SK-N-SH (cell line): Measurements from ENCODE around the gene ZSCAN16. TPM values are rescaled to one million over a fixed set of nuclear protein-coding genes. Genes with fewer than 3 reads are reported as not detected.

Source experiments
- CTCF ChIA-PET: fragments of 300-600, 350-600 bp; formaldehyde crosslinking; extraction: SDS; loops from one replicate; lab custom pipeline; 2021; lab: Yijun Ruan, JAX
- POLR2A ChIA-PET: fragments of 350-600 bp; sonication (Branson Sonifier 250); formaldehyde crosslinking; extraction: SDS; loops from one replicate; lab custom pipeline; 2020; ENCODE audit warnings: antibody characterized with exemption, inconsistent platforms; lab: Yijun Ruan, JAX
- DNase-seq: peaks from one replicate; pipeline ENCODE4 v3.0.0; 2012
- H2AFZ ChIP-seq: fragments of 200-600 bp; sonication (generic); 2 replicates; pipeline ENCODE4 v1.8.1; 2016; ENCODE audit warnings: antibody characterized with exemption, mild to moderate bottlenecking, low read depth
- H3F3A ChIP-seq: fragments of 200-600 bp; sonication (generic); replicated peaks from 2 replicates; pipeline ENCODE3; 2016; ENCODE audit warnings: antibody characterized with exemption, mild to moderate bottlenecking; ENCODE audit not compliant: insufficient read depth
- H3K27ac ChIP-seq, 2 experiments: fragments of 200-500 bp in 1 of 2; fragments of 200-600 bp in 1 of 2; sonication (Bioruptor generic) in 1 of 2; sonication (generic), shearing (Covaris generic) in 1 of 2; 2 replicates each; pipeline versions ENCODE4 v1.5.1 to v1.6.1; 2014 to 2016; ENCODE audit warnings: low read depth in 2 of 2, inconsistent platforms in 1 of 2, low read length in 1 of 2, mild to moderate bottlenecking in 1 of 2, mixed read lengths in 1 of 2
- H3K27me3 ChIP-seq: fragments of 200-600 bp; sonication (generic), shearing (Covaris generic); 2 replicates; pipeline ENCODE4 v1.6.1; 2016; ENCODE audit warnings: mixed run types; ENCODE audit not compliant: insufficient read depth
- H3K36me3 ChIP-seq, 2 experiments: fragments of 200-500 bp in 1 of 2; fragments of 200-600 bp in 1 of 2; sonication (Bioruptor generic) in 1 of 2; sonication (generic) in 1 of 2; replicated peaks in 1 of 2; 2 replicates each; pipeline versions ENCODE3 to v1.5.1; 2014 to 2016; ENCODE audit warnings: low read length in 1 of 2, mild to moderate bottlenecking in 1 of 2; ENCODE audit not compliant: insufficient read depth in 2 of 2, control insufficient read depth in 1 of 2
- H3K4me1 ChIP-seq, 2 experiments: fragments of 200-500 bp in 1 of 2; fragments of 200-600 bp in 1 of 2; sonication (Bioruptor generic) in 1 of 2; sonication (generic), shearing (Covaris generic) in 1 of 2; 2 replicates each; pipeline versions ENCODE4 v1.5.1 to v1.6.1; 2014 to 2016; ENCODE audit warnings: low read depth in 1 of 2, low read length in 1 of 2, mixed run types in 1 of 2; ENCODE audit not compliant: insufficient read depth in 2 of 2, control insufficient read depth in 1 of 2
- H3K4me2 ChIP-seq: fragments of 200-600 bp; sonication (generic), shearing (Covaris generic); 2 replicates; pipeline ENCODE4 v1.6.1; 2017; ENCODE audit warnings: mixed run types
- H3K4me3 ChIP-seq, 2 experiments: fragments of 200-500 bp in 1 of 2; fragments of 200-600 bp in 1 of 2; sonication (Bioruptor generic) in 1 of 2; sonication (generic), shearing (Covaris generic) in 1 of 2; 2 replicates each; pipeline versions ENCODE4 v1.5.1 to v1.8.1; 2014 to 2016; ENCODE audit warnings: low read depth in 2 of 2, inconsistent platforms in 1 of 2, low read length in 1 of 2, mild to moderate bottlenecking in 1 of 2, mixed read lengths in 1 of 2, moderate library complexity in 1 of 2
- H3K79me2 ChIP-seq: fragments of 200-600 bp; sonication (generic); 2 replicates; pipeline ENCODE4 v1.8.1; 2017; ENCODE audit warnings: mild to moderate bottlenecking; ENCODE audit not compliant: insufficient read depth
- H3K9ac ChIP-seq: fragments of 200-600 bp; sonication (generic); 2 replicates; pipeline ENCODE4 v1.6.1; 2017; ENCODE audit warnings: mixed run types
- H3K9me2 ChIP-seq: fragments of 200-600 bp; sonication (generic); 2 replicates; pipeline ENCODE4 v1.6.1; 2017; ENCODE audit warnings: mixed run types
- H3K9me3 ChIP-seq: fragments of 200-600 bp; sonication (generic); 2 replicates; pipeline ENCODE4 v1.6.1; 2017; ENCODE audit warnings: mixed run types, mild to moderate bottlenecking, moderate library complexity
- H4K20me1 ChIP-seq: fragments of 200-600 bp; sonication (generic); 2 replicates; pipeline ENCODE4 v1.6.1; 2017; ENCODE audit warnings: mild to moderate bottlenecking, mixed run types; ENCODE audit not compliant: insufficient read depth
- ELF1 ChIP-seq: IDR thresholded peaks from 2 replicates; pipeline ENCODE4 v1.4.0; 2012
- EZH2phosphoT487 ChIP-seq: fragments of 200-600 bp; sonication (generic); IDR thresholded peaks from 2 replicates; pipeline ENCODE4 v1.6.1; 2017; ENCODE audit warnings: low read depth, mixed run types, mild to moderate bottlenecking, antibody characterized with exemption, moderate library complexity, borderline replicate concordance
- IRF3 ChIP-seq: fragments of 150-350 bp; IDR thresholded peaks from 2 replicates; pipeline ENCODE4 v1.6.1; 2016; ENCODE audit warnings: mild to moderate bottlenecking, low read depth, low read length
- JUND ChIP-seq: IDR thresholded peaks from 2 replicates; pipeline ENCODE4 v1.4.0; 2012
- NFIC ChIP-seq: IDR thresholded peaks from 2 replicates; pipeline ENCODE4 v1.4.0; 2012; ENCODE audit warnings: borderline replicate concordance
- NRF1 ChIP-seq: IDR thresholded peaks from 2 replicates; pipeline ENCODE4 v1.6.1; 2012; ENCODE audit warnings: low read depth, mild to moderate bottlenecking, low read length
- REST ChIP-seq: IDR thresholded peaks from 2 replicates; pipeline ENCODE4 v1.6.1; 2012; ENCODE audit warnings: mild to moderate bottlenecking, low read depth, low read length, moderate library complexity
- SMC3 ChIP-seq: IDR thresholded peaks from 2 replicates; pipeline ENCODE4 v1.6.1; 2012; ENCODE audit warnings: low read depth, low read length, improper control_type of control experiment
- TCF12 ChIP-seq: IDR thresholded peaks from 2 replicates; pipeline ENCODE4 v1.4.0; 2012
- TEAD4 ChIP-seq: IDR thresholded peaks from 2 replicates; pipeline ENCODE4 v1.4.0; 2012; ENCODE audit warnings: mild to moderate bottlenecking, borderline replicate concordance; ENCODE audit not compliant: insufficient read depth
- USF1 ChIP-seq: IDR thresholded peaks from 2 replicates; pipeline ENCODE4 v1.4.0; 2012; ENCODE audit warnings: low read depth, borderline replicate concordance
- WGBS: methylation state at CpG from one replicate; pipeline ENCODE4 v1.1.6; 2017; ENCODE audit warnings: low lambda C conversion rate; 5-methylcytosine and 5-hydroxymethylcytosine counted together
- polyA plus RNA-seq, 3 experiments: library from polyadenylated mRNA; depleted of rRNA; stranded (reverse); fragments of >200 nt; gene quantifications; 2 replicates each; pipeline ENCODE4 v1.2.3, GENCODE V29; 2012

ZSCAN16 gene
- polyA plus RNA-seq, 1 of the 3 experiments (the other 2 are of a cell fraction) = 3.7 TPM

GRCh38 chr6:28137505-28137981 lies 13.1 kb downstream of the ZSCAN16 start (continued):
- TF ChIP-seq USF1 (no peak), REST (no peak), TCF12 (peak; percentile 70), NRF1 (no peak), EZH2phosphoT487 (no peak), SMC3 (no peak), ELF1 (no peak)

GRCh38 chr6:28139860-28140543 lies 15.6 kb downstream of the ZSCAN16 start:
- POLR2A ChIA-PET = no interaction called here
- 90% methylated on average over 9 of the region's 9 CpGs for WGBS

More at GRCh38 chr6:28139860-28140543, 15.6 kb downstream of the ZSCAN16 start:
- H3K9ac ChIP-seq = no peak overlapping the region
- no peak overlapping the region for H3K4me2 ChIP-seq
- H2AFZ ChIP-seq = no peak overlapping the region
- no peaks in the 10 kb centered on the region; the same call in 1 of the 2 replicates for H4K20me1 ChIP-seq
- peaks cover 8% of the 10 kb centered on the region for H3F3A ChIP-seq
- H3K27me3 ChIP-seq = no peaks in the 10 kb centered on the region
- no peak overlapping the region for H3K27ac ChIP-seq
- CTCF ChIA-PET = interaction anchor here (0.7 to 2.0 kb wide), 3 partner anchors 36 to 216 kb away, joined by 3 to 7 read pairs (median 7); no protein-coding TSS in a partner anchor
- DNase-seq = no peak
- H3K36me3 ChIP-seq = peaks cover 6 to 12% of the 10 kb centered on the region in 2 experiments
- peaks cover 7 to 24% of the 10 kb centered on the region in 2 experiments; a peak in 3 of 4 replicates for H3K4me1 ChIP-seq
- no peaks in the 10 kb centered on the region for H3K9me2 ChIP-seq
- H3K79me2 ChIP-seq = peaks cover 53% of the 10 kb centered on the region
- no peaks in the 10 kb centered on the region for H3K9me3 ChIP-seq
- no peak overlapping the region for H3K4me3 ChIP-seq
- TF ChIP-seq JUND = no peak
- TF ChIP-seq NFIC = no peak
- TF ChIP-seq USF1 = no peak
- TF ChIP-seq IRF3 = no peak
- TF ChIP-seq TEAD4 = no peak
- TF ChIP-seq, all 33 proteins: peak for 0
